Daoy (cell line): ENCODE data around the gene TPM3. TPM values are rescaled to one million over a fixed set of nuclear protein-coding genes. Genes with fewer than 3 reads are reported as not detected.
A peak's percentile ranks its signal among the peaks of the same experiment; 100 is the strongest.

Experiments used
- DNase-seq: peaks from one replicate; pipeline ENCODE4 v3.0.0-alpha.2; 2015; ENCODE audit warnings: low read depth
- total RNA-seq: library from RNA; depleted of rRNA; stranded (reverse); fragments of >200 nt; shearing (Covaris generic); gene quantifications from 2 replicates; pipeline ENCODE4 v1.2.3, GENCODE V29; 2014

Gene TPM3
- total RNA-seq, 1 experiment from 2014 or later, result 1,219 TPM

DNA sequence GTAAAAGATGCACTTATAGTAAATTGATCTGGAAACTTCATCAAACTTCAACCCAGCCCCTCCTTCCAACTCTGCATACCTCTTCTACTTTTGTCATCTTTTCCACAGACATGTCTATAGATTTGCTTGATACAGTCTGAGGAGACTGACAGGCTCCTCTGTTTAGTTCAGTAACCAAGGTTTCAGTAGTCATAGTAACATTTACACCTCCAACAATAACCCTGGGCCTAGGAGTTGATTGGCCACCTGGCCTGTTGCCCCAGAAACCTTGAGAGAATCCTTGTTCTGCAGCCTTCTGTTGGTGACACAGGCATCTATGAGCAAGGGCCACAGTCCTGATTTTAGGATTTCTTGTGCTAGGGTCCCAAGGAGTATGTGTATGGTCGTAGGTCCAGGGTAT lies 14.3 kb upstream of the TPM3 start, which contains the start of gene CFAP141:
TSS of gene CFAP141 (minus strand) at position 138 of the 400 bp plus-strand sequence. CDS start at position 112, 26 bp downstream.
- DNase-seq, result peak; percentile 20

DNA sequence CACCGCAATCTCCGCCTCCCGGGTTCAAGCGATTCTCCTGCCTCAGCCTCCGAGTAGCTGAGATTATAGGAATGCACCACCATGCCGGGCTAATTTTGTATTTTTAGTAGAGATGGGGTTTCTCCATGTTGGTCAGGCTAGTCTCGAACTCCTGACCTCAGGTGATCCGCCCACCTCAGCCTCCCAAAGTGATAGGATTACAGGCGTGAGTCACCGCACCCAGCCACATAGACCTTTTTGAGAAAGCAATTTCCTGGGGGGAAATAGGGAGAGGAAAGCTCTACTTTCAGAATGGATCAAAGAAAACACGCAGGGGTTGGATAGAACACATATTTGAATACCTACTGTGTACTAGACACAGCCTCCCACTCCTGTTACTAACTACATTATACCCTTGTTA lies 13.9 kb upstream of the TPM3 start:
- DNase-seq, result peak; percentile 30

GRCh38 chr1:154199563-154199879 lies 7.6 kb upstream of the TPM3 start:
- DNase-seq, result no peak

DNA sequence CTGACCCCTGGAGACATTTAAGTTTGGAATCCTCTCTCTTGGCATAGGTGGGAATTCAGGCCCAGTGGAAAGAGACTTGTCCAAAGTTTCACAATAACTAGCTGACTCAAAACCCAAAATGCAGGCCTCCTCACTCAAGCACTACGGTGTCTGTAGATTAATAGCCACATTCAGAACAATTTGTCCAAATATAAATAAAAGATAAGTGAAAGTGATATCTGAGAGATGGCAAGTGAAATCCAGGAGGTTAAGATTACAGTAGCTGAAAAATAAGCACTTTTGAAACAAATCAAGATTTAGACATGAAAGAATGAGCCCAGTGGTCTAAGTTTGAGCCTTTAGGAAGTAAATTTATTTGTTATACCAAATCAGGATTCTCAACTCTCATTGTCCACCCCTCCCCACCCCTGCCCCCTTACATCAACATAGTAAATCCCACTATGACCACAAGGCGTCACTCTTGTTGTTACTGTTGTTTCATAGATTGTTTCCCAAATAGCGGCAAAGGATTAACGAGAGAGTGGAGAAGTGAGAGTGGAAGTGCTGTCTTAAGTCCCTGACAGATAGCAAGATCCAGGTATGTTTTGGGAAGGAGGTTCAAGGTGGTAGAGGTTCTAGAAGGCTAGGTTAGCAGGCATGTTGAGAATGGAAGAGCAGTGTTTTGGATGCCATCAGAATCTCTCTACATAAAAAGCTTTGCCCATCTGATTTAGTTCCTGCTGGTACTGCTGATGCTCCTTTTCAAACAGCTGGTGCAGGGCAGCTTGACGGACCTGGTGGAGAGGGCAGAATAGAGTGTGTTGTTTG lies 7.1 kb upstream of the TPM3 start:
- peak; percentile 44 for DNase-seq

GRCh38 chr1:154193821-154194220 lies 1.9 kb upstream of the TPM3 start:
- DNase-seq, result peak; percentile 35

GRCh38 chr1:154192476-154192875 lies 576 bp upstream of the TPM3 start:
- no peak for DNase-seq

DNA sequence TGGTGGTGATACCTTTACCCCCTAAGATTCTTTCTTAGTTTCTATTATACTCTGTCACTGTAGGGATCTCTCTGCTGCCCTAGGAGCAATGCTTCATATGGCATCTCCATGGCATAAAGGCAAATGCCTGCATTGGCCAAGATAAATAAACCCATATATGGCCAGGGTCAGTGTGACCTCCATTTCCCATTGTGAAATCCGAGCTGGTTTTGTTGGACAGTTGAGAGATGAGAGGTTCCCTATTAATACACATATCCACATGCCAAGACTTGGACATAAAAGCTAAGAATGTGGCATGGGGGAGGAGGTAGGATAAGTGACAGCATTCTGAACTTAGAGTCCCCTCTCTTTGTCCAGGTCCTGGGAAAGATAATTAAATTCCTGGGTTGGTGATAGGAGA lies 1.4 kb downstream of the TPM3 start:
- DNase-seq, result no peak

DNA sequence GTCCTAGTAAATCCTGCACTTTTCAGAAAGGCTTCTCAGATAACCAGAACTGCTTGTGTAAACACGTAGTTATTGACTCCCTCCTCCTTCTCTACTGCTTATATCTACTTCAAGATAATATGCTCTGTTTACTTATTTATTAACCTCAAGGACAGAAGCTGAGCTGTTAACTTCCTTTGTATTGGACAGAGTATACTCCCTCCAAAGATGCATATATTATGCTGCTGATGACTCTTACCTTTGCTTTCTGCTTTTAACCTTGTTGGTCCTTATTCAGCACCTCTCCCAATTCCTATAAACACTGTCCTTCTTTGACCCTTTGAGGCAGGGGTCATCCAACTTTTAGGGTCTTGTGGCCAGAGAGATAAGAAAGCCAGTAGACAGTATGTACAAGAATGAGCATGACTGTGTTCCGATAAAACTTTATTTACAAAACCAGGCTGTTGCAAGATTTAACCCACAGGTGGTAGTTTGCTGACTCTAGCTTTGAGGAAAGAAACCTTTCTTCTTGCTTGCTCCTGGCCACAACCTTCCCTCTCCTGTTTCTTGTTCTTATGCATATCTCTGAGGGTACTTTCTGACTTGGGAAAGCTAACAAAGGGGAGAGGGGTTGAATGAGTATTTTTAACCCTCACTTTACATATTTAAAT lies 4.9 kb downstream of the TPM3 start:
- DNase-seq, result no peak

DNA sequence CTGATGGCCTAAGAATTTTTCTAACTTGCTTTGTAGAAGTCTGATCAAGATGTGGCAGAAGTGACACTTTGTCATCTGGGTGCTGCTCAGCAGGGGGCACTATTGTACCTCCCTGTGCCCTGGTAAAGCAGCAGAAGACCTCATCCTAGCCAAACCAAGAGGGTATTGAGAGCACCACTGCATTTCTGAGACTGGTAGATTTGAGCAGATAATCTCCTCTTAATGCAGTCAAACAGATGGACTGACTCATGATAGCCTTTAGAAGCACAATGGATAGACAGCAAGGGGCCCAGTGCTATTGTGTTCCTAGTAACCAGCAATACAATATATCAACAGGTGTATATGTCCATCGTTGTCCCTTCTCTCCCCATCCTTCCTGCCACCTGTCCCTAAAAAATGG lies 5.7 kb downstream of the TPM3 start:
- DNase-seq, result peak; percentile 62

DNA sequence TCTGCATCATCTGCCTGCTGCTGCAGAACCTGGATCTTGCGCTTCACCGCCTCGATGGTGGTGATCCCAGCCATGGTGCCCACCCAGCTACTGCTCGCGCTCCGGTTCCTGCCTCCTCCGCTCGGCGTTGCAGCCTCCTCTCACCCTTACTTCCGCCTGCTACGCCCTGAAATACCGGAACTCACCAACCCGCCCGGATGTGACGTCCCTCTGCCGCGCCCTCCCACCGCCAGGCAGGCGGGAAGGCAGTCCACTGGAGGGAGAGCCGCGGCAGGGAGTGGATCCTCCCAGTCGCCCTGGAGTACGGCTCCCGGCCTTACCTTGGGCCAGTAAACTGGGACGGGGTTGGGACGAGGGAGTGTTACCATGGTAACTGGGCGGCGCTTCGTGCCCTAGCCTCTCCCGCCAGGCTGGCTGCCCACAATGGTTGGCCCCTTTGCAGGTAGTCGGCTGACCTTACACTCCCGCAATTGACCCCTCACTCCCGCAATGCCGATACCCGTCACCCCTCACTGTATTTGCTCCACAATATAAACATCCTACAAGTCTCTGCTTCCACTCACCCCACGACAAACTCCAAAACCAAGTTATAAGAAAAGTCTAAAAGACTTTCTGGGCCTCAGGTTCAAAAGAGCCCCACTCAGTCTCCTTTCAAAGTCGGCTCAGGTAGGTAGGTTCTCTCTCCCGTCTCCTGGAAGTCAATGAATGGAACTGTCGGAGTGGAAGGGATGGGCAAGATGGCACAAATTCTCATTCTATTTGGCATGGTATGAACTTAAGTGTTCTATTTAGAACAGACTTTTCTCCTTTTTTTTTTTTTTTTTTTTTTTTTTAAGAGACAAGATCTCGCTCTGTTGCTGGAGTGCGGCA lies 8.6 kb downstream of the TPM3 start:
- peak; percentile 99 for DNase-seq

- DNase-seq, result peak; percentile 83
Observed at GRCh38 chr1:154182344-154183045, 9.4 kb downstream of the TPM3 start.

DNA sequence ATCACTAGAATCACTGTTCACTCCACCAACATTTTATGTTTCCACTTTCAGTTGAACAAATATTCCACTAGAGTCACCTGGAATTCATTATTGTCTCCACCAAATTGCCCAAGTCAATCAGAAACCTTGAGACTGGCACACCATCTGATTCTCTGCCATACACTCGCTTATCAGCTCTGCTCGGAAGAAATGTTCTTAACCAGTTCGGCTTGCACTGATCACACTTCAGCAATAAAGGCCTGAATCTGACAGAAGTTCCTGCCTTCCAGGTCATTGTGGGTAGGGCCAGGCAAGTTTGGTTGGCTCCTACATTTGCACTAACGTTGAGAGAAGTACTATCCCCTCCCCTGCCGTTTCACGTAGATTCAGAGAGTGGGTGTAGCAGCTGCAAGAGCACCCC lies 10.0 kb downstream of the TPM3 start:
- DNase-seq, result no peak

DNA sequence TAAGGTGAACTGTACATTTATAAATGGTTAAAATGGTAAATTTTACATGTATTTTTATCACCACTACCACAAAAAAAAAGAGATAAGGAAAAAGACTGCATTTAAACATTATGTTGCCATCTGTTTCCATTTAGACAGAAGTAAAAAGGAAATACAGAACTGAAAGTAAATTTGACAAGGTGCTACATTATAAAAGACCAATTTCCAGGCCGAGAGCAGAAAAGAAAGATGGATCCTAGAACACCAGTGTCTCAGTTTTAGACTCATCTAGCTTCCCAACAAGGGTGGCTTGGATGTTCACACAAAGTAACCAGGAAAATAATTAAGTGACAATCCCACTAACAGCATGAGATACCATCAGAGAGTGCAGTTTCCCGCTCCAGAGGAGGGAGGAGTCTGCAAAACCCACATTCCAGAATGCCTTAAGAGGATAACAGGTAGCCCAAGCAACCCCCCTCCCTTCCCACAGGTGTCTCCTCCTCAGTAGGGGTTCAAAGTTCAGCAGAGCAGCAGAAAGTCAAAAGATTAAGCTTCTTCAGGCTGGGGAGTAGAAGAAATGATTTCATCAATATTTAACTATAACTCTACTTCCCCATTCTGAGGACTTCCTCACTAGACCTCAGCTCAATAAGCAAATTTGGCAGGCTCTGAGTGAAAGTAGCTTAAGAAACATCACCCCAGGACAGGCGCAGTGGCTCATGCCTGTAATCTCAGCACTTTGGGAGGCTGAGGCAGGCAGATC lies 11.8 kb downstream of the TPM3 start:
- DNase-seq, result no peak

GRCh38 chr1:154178911-154179811 lies 12.7 kb downstream of the TPM3 start:
- DNase-seq, result no peak

DNA sequence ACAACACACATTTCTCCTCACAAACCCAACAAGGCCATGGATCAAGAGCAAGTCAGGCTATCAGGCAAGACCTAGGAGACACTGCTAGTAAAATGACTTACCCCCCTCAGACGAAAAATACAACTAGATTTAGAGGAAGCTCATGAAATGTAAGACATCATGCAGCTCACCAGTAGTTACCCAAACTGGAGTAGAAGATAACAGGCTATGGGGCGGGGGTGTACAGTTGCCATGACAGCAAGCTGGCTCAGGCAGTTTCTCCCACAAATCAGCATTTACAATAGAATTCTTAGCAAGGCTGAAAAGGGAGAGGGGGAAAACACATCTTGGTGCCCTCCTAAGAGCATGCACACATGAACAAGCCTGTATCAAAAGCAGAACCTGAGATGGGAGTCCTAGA lies 13.9 kb downstream of the TPM3 start:
- DNase-seq, result no peak

DNA sequence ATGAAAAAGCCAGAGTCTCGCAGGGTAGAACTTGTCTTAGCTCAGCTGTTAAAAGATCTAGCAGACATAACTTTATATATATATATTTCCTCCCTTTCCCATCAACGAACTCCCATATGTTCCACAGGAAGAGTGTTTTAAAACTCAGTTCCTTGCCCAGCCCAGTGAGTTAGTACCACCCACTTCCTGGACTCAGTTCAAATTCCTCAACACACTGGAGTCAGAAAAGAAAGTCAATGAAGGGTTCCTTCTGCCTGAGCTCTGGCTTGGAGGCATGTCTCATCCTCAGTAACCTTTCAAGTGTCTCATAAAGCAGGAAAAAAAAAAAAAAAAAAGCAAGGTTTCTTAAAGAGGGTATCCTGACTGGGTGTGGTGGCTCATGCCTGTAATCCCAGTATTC lies 15.6 kb downstream of the TPM3 start:
- peak; percentile 26 for DNase-seq

GRCh38 chr1:154174654-154175053 lies 17.2 kb downstream of the TPM3 start:
- no peak for DNase-seq

DNA sequence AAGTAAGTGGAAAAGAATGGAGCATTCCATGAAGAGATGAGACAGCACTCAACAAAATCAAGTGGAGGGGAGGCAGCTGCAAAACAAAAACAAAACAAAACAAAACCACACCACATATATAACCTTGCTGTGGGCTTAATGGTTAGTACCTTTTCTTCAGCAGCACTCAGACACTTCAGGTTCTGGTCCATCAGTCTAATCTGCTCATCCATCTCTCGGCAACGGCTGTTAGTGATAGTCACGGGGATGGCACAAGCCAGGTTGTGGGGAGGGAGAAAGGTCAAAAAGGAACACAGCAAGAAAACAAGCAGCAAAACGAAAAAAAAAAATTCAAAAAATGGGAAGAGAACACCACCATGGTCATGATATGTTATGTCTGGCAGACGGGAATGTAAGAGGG lies 20.0 kb downstream of the TPM3 start:
- no peak for DNase-seq

DNA sequence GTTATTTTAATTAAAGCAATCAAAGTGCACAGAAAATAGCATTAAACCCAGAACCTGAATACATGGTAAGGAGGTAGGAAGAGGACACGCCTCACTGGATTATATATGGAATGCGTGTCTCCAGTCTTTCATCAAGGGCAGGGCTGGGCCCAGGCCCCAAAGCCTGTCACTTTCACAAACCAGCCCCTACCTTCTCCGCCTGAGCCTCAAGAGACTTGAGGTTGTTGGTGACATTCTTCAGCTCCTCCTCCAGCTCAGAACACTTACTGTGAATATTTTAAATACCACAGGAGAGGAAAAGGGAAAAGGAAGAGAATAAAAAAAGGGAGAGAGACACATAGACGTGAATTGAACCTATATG lies 20.7 kb downstream of the TPM3 start:
- no peak for DNase-seq

DNA sequence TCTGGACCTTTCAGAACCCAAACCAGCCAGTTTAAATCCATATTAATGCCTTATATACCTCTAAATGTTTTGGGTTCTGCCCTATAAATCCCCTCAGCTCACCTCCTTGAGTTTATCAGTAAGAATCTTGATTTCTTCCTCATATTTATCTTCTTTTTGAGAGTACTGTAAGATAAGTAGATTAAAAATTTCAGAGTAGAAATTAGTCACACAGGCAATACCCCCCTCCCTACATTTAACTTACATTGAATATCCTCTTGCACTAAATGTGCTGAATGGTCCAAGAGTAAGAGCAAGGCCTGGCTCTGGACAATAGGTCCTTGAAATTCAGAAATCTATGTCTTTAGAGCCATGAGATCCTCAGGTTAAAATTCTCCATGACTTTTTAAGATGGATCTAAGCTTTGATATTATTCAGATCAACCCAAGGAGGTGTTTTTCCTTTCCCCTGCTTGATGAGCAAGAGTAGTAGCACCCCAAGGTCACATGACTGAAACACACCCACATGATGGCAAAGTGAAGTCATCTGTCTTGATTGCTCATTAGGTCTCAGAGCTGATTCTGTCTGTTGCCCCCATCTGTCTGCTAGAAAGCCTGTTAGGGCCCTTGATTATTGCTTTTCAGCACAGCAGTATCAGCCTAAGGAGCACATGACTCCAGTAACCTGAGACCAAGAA lies 21.2 kb downstream of the TPM3 start:
- no peak for DNase-seq
